GM23338 (cell line): ENCODE data around the gene KCNMA1. TPM values are rescaled to one million over a fixed set of nuclear protein-coding genes. Genes with fewer than 3 reads are reported as not detected.

ENCODE experiments used
- ATAC-seq: fragments of 200-7000 bp; cut with Tn5 transposase; 3 replicates; pipeline ENCODE4 v1.9.1; 2020
- DNase-seq: peaks from one replicate; pipeline ENCODE4 v3.0.0-alpha.2; 2015; ENCODE audit warnings: low spot score
- H2AFZ ChIP-seq: fragments of 200-600 bp; sonication (generic); 2 replicates; pipeline ENCODE4 v1.8.0; 2016; ENCODE audit warnings: antibody characterized with exemption, mild to moderate bottlenecking, moderate library complexity
- H3F3A ChIP-seq: fragments of 200-600 bp; sonication (generic); replicated peaks from 2 replicates; pipeline ENCODE4 v1.8.0; 2017; ENCODE audit warnings: antibody characterized with exemption, mixed run types, low read depth
- H3K27ac ChIP-seq: fragments of 200-600 bp; sonication (generic); 2 replicates; pipeline ENCODE4 v1.6.1; 2016; ENCODE audit warnings: low read depth
- H3K27me3 ChIP-seq: fragments of 200-600 bp; sonication (generic); 2 replicates; pipeline ENCODE4 v1.8.0; 2016; ENCODE audit warnings: mild to moderate bottlenecking, mixed run types, moderate library complexity; ENCODE audit not compliant: insufficient read depth
- H3K36me3 ChIP-seq: fragments of 200-600 bp; sonication (generic); 2 replicates; pipeline ENCODE4 v1.8.0; 2016; ENCODE audit warnings: mild to moderate bottlenecking; ENCODE audit not compliant: insufficient read depth
- H3K4me1 ChIP-seq: fragments of 200-600 bp; sonication (generic); 2 replicates; pipeline ENCODE4 v1.8.0; 2016; ENCODE audit warnings: mild to moderate bottlenecking, moderate library complexity; ENCODE audit not compliant: insufficient read depth
- H3K4me2 ChIP-seq: fragments of 200-600 bp; sonication (generic); 2 replicates; pipeline ENCODE4 v1.7.1; 2017; ENCODE audit warnings: mixed run types
- H3K4me3 ChIP-seq: fragments of 200-600 bp; sonication (generic); 2 replicates; pipeline ENCODE4 v1.6.1; 2016; ENCODE audit warnings: mixed run types
- H3K79me2 ChIP-seq: fragments of 200-600 bp; sonication (generic); replicated peaks from 2 replicates; pipeline ENCODE4 v1.8.0; 2017; ENCODE audit warnings: mild to moderate bottlenecking; ENCODE audit not compliant: insufficient read depth
- H3K9me2 ChIP-seq: fragments of 200-600 bp; sonication (generic); 2 replicates; pipeline ENCODE4 v1.8.0; 2017; ENCODE audit not compliant: insufficient read depth
- H4K20me1 ChIP-seq: fragments of 200-600 bp; sonication (generic); replicated peaks from 2 replicates; pipeline ENCODE4 v1.8.0; 2017; ENCODE audit warnings: mild to moderate bottlenecking; ENCODE audit not compliant: insufficient read depth
- H3K27ac Mint-ChIP-seq: 2 replicates; pipeline ENCODE4 v1.8.0; 2020; ENCODE audit warnings: inconsistent platforms, mild to moderate bottlenecking, moderate library complexity, mixed read lengths
- H3K27me3 Mint-ChIP-seq: 3 replicates; pipeline ENCODE4 v1.8.0; 2022; ENCODE audit warnings: low read depth, mild to moderate bottlenecking, moderate library complexity, mixed read lengths, inconsistent platforms; ENCODE audit not compliant: insufficient read depth, poor library complexity
- H3K36me3 Mint-ChIP-seq: 3 replicates; pipeline ENCODE4 v1.8.0; 2021; ENCODE audit warnings: low read depth, mild to moderate bottlenecking, inconsistent platforms, moderate library complexity, mixed read lengths
- H3K4me1 Mint-ChIP-seq: 3 replicates; pipeline ENCODE4 v1.8.0; 2020; ENCODE audit warnings: mild to moderate bottlenecking, inconsistent platforms, mixed read lengths
- H3K4me3 Mint-ChIP-seq: 3 replicates; pipeline ENCODE4 v1.8.0; 2021; ENCODE audit warnings: moderate library complexity, mild to moderate bottlenecking, inconsistent platforms, mixed read lengths
- H3K9me3 Mint-ChIP-seq: 3 replicates; pipeline ENCODE4 v1.8.0; 2020; ENCODE audit warnings: moderate library complexity, mild to moderate bottlenecking, inconsistent platforms, mixed read lengths
- CREB1 ChIP-seq: fragments of 250-450 bp; sonication (Bioruptor Pico); IDR thresholded peaks from 2 replicates; pipeline ENCODE4 v1.5.0; 2020; ENCODE audit warnings: low read depth, mild to moderate bottlenecking, moderate library complexity
- ETS1 ChIP-seq: IDR thresholded peaks from 2 replicates; pipeline ENCODE4 v1.6.1; 2016; ENCODE audit warnings: antibody characterized with exemption
- EZH2 ChIP-seq: fragments of 200-600 bp; sonication (generic); IDR thresholded peaks from one replicate; pipeline ENCODE4 v1.8.0; 2017; ENCODE audit warnings: antibody characterized with exemption, mild to moderate bottlenecking, low read depth; ENCODE audit not compliant: unreplicated experiment
- EZH2phosphoT487 ChIP-seq: fragments of 200-600 bp; sonication (generic); IDR thresholded peaks from one replicate; pipeline ENCODE4 v1.8.1; 2018; ENCODE audit warnings: antibody characterized with exemption; ENCODE audit not compliant: unreplicated experiment
- JUNB ChIP-seq: IDR thresholded peaks from one replicate; pipeline ENCODE4 v1.6.1; 2016; ENCODE audit warnings: antibody characterized with exemption; ENCODE audit not compliant: unreplicated experiment
- NANOG ChIP-seq: IDR thresholded peaks from 2 replicates; pipeline ENCODE4 v1.6.1; 2016; ENCODE audit warnings: antibody characterized with exemption, borderline replicate concordance
- POLR2AphosphoS5 ChIP-seq: IDR thresholded peaks from 2 replicates; pipeline ENCODE4 v1.6.1; 2016; ENCODE audit warnings: antibody characterized with exemption, low read depth
- REST ChIP-seq: IDR thresholded peaks from one replicate; pipeline ENCODE4 v1.6.1; 2018; ENCODE audit warnings: antibody characterized with exemption; ENCODE audit not compliant: unreplicated experiment
- STAT1 ChIP-seq: IDR thresholded peaks from one replicate; pipeline ENCODE4 v1.6.1; 2016; ENCODE audit warnings: antibody characterized with exemption; ENCODE audit not compliant: unreplicated experiment
- ZNF114 ChIP-seq: fragments of 250-450 bp; sonication (Bioruptor Pico); IDR thresholded peaks from 2 replicates; pipeline ENCODE4 v1.5.0; 2020; ENCODE audit warnings: mild to moderate bottlenecking, moderate library complexity
- ZNF331 ChIP-seq: fragments of 250-450 bp; sonication (Bioruptor Pico); IDR thresholded peaks from 2 replicates; pipeline ENCODE4 v1.5.0; 2020; ENCODE audit warnings: low read depth, mild to moderate bottlenecking, moderate library complexity
- polyA plus RNA-seq: library from polyadenylated mRNA; unstranded; fragments of >200 nt; fragmentation: Nextera tagmentation; extraction: Ambion mirVana; gene quantifications from 2 replicates; pipeline ENCODE4 v1.2.1, GENCODE V29; 2016
- total RNA-seq: library from RNA; depleted of rRNA; stranded (reverse); fragments of >200 nt; shearing (Covaris generic); gene quantifications from 2 replicates; pipeline ENCODE4 v1.2.3, GENCODE V29; 2014
- TF ChIP-seq, protein P1 (sequence below): fragments of 250-450 bp; sonication (Bioruptor Pico); IDR thresholded peaks from 2 replicates; pipeline ENCODE4 v1.5.0; 2020; ENCODE audit warnings: mild to moderate bottlenecking, moderate library complexity
- TF ChIP-seq, protein P2 (sequence below), 2 experiments: fragments of 200-600 bp in 1 of 2; sonication (generic) in 1 of 2; conservative IDR thresholded peaks; 2 replicates each; pipeline versions ENCODE4 v1.5.1 to v1.6.1; 2016 to 2017; ENCODE audit warnings: antibody characterized with exemption in 2 of 2, low read depth in 2 of 2, mild to moderate bottlenecking in 2 of 2, moderate library complexity in 1 of 2

Gene KCNMA1
- total and polyA plus RNA-seq, 2 experiments from 2014 or later, result 8.2 to 9.0 TPM

DNA sequence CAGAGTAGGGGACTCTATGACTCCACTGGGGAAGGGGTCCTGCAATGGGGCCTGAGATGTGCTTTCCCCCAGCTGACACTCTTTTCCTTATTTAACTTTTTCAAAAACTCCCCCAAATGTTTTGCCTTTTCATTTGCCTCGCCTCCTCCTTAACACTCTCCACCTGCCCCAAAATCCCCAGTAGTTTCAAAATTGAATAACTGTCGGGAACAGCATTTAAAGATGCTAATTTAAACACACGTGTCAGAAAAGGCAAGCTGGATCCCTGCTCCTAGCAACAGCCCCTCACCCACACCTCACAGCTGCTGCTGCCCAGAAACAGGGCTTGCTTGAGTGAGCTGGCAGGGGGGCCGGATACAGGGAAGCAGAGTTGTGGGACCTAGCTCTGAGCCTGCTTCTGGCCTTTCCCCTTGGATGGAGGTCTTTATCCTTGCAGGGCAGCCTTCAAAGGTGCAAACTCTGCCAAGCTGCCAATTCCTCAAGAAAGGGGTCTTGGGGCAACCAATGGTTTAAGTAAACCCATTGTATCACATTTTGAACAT lies 115.3 kb downstream of the KCNMA1 start:
- no peaks in the 10 kb centered on the region for H4K20me1 ChIP-seq
- H3K9me2 ChIP-seq, result 0 out of 2 replicates have a peak, but pooled peaks cover 4% of the 10 kb centered on the region
- no peak overlapping the region for H3K4me3 ChIP-seq
- Mint-ChIP-seq H3K4me1 (peaks cover 21% of the 10 kb centered on the region), H3K4me3 (no peak overlapping the region), H3K9me3 (peaks cover 11% of the 10 kb centered on the region), H3K27ac (no peak overlapping the region), H3K36me3 (peaks cover 4% of the 10 kb centered on the region; the same call in 2 of the 3 replicates), H3K27me3 (peaks cover 6% of the 10 kb centered on the region)
- no peaks in the 10 kb centered on the region for H3K27me3 ChIP-seq
- H3F3A ChIP-seq, result no peaks in the 10 kb centered on the region
- DNase-seq, result peak; percentile 37
- TF ChIP-seq ZNF331 (CRISPR knock-in tag) (no peak), ETS1 (no peak), REST (no peak), NANOG (no peak), EZH2 (no peak), POLR2AphosphoS5 (no peak), STAT1 (no peak), ZNF114 (CRISPR knock-in tag) (no peak), JUNB (no peak), CREB1 (CRISPR knock-in tag) (no peak), EZH2phosphoT487 (no peak)
- TF ChIP-seq, protein P1, sequence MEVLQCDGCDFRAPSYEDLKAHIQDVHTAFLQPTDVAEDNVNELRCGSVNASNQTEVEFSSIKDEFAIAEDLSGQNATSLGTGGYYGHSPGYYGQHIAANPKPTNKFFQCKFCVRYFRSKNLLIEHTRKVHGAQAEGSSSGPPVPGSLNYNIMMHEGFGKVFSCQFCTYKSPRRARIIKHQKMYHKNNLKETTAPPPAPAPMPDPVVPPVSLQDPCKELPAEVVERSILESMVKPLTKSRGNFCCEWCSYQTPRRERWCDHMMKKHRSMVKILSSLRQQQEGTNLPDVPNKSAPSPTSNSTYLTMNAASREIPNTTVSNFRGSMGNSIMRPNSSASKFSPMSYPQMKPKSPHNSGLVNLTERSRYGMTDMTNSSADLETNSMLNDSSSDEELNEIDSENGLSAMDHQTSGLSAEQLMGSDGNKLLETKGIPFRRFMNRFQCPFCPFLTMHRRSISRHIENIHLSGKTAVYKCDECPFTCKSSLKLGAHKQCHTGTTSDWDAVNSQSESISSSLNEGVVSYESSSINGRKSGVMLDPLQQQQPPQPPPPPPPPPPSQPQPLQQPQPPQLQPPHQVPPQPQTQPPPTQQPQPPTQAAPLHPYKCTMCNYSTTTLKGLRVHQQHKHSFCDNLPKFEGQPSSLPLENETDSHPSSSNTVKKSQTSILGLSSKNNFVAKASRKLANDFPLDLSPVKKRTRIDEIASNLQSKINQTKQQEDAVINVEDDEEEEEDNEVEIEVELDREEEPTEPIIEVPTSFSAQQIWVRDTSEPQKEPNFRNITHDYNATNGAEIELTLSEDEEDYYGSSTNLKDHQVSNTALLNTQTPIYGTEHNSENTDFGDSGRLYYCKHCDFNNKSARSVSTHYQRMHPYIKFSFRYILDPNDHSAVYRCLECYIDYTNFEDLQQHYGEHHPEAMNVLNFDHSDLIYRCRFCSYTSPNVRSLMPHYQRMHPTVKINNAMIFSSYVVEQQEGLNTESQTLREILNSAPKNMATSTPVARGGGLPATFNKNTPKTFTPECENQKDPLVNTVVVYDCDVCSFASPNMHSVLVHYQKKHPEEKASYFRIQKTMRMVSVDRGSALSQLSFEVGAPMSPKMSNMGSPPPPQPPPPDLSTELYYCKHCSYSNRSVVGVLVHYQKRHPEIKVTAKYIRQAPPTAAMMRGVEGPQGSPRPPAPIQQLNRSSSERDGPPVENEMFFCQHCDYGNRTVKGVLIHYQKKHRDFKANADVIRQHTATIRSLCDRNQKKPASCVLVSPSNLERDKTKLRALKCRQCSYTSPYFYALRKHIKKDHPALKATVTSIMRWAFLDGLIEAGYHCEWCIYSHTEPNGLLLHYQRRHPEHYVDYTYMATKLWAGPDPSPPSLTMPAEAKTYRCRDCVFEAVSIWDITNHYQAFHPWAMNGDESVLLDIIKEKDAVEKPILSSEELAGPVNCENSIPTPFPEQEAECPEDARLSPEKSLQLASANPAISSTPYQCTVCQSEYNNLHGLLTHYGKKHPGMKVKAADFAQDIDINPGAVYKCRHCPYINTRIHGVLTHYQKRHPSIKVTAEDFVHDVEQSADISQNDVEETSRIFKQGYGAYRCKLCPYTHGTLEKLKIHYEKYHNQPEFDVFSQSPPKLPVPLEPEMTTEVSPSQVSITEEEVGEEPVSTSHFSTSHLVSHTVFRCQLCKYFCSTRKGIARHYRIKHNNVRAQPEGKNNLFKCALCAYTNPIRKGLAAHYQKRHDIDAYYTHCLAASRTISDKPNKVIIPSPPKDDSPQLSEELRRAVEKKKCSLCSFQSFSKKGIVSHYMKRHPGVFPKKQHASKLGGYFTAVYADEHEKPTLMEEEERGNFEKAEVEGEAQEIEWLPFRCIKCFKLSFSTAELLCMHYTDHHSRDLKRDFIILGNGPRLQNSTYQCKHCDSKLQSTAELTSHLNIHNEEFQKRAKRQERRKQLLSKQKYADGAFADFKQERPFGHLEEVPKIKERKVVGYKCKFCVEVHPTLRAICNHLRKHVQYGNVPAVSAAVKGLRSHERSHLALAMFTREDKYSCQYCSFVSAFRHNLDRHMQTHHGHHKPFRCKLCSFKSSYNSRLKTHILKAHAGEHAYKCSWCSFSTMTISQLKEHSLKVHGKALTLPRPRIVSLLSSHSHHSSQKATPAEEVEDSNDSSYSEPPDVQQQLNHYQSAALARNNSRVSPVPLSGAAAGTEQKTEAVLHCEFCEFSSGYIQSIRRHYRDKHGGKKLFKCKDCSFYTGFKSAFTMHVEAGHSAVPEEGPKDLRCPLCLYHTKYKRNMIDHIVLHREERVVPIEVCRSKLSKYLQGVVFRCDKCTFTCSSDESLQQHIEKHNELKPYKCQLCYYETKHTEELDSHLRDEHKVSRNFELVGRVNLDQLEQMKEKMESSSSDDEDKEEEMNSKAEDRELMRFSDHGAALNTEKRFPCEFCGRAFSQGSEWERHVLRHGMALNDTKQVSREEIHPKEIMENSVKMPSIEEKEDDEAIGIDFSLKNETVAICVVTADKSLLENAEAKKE, result no peak
- TF ChIP-seq, protein P2, sequence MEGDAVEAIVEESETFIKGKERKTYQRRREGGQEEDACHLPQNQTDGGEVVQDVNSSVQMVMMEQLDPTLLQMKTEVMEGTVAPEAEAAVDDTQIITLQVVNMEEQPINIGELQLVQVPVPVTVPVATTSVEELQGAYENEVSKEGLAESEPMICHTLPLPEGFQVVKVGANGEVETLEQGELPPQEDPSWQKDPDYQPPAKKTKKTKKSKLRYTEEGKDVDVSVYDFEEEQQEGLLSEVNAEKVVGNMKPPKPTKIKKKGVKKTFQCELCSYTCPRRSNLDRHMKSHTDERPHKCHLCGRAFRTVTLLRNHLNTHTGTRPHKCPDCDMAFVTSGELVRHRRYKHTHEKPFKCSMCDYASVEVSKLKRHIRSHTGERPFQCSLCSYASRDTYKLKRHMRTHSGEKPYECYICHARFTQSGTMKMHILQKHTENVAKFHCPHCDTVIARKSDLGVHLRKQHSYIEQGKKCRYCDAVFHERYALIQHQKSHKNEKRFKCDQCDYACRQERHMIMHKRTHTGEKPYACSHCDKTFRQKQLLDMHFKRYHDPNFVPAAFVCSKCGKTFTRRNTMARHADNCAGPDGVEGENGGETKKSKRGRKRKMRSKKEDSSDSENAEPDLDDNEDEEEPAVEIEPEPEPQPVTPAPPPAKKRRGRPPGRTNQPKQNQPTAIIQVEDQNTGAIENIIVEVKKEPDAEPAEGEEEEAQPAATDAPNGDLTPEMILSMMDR (conservative IDR thresholded peaks at IDR 0.05; ENCODE audit: low read depth in 2 of 2), result no peak
- H3K36me3 ChIP-seq, result no peaks in the 10 kb centered on the region
- peak; percentile 85 for ATAC-seq
- no peak overlapping the region for H3K27ac ChIP-seq
- no peaks in the 10 kb centered on the region for H3K79me2 ChIP-seq
- peaks cover 16% of the 10 kb centered on the region; the same call in 1 of the 2 replicates for H3K4me1 ChIP-seq
- no peak overlapping the region for H3K4me2 ChIP-seq
- H2AFZ ChIP-seq, result no peak overlapping the region
